Prostate gland (tissue), 2 donors: ENCODE results near the gene COLEC12. TPM values are rescaled to one million over a fixed set of nuclear protein-coding genes. Genes with fewer than 3 reads are reported as not detected.

Experiments used
- DNase-seq: peaks from one replicate; pipeline ENCODE4 v3.0.0-alpha.2; 2019; ENCODE audit warnings: low spot score
- H3K27ac ChIP-seq, 2 donors: fragments of 200-600 bp; sonication (generic); 2 replicates each; pipeline ENCODE4 v1.5.1; 2017 to 2019
- H3K27me3 ChIP-seq: fragments of 200-600 bp; sonication (generic); replicated peaks from 2 replicates; pipeline ENCODE4 v1.5.1; 2019; ENCODE audit not compliant: insufficient read depth
- H3K36me3 ChIP-seq, 2 donors: fragments of 200-600 bp; sonication (generic); 1 replicate in 1 of 2; 2 replicates in 1 of 2; pipeline versions ENCODE4 v1.5.1 to v1.8.1; 2017 to 2019
- H3K4me1 ChIP-seq: fragments of 200-600 bp; sonication (generic); replicated peaks from 2 replicates; pipeline ENCODE4 v1.5.1; 2019
- H3K4me3 ChIP-seq, 2 donors: fragments of 200-600 bp; sonication (generic); 2 replicates each; pipeline ENCODE4 v1.5.1; 2017 to 2019
- H3K9me3 ChIP-seq: fragments of 200-600 bp; sonication (generic); 2 replicates; pipeline ENCODE4 v1.5.1; 2017
- POLR2A ChIP-seq: fragments of 450-650 bp; IDR thresholded peaks from one replicate; pipeline ENCODE4 v1.6.1; 2016; ENCODE audit warnings: antibody characterized with exemption, mild to moderate bottlenecking
- POLR2AphosphoS5 ChIP-seq: sonication (generic); formaldehyde crosslinking; IDR thresholded peaks from one replicate; pipeline ENCODE4 v1.6.1; 2017; ENCODE audit warnings: antibody characterized with exemption
- WGBS: methylation state at CpG from one replicate; pipeline ENCODE4 v1.1.5; 2018; 5-methylcytosine and 5-hydroxymethylcytosine counted together
- intact Hi-C: fragments of 100-400 bp; cut with DNase I; formaldehyde crosslinking; loops from one replicate; pipeline ENCODE4 v1.14.2; 2022
- total RNA-seq, 2 donors: library from RNA; depleted of rRNA; stranded (reverse); fragments of >200 nt; gene quantifications; one replicate each; pipeline ENCODE4 v1.1.0, GENCODE V29; 2016
- TF ChIP-seq, protein P1 (sequence below), 4 experiments: fragments of 200-600 bp in 2 of 4; fragments of 450-650 bp in 2 of 4; sonication (generic) in 2 of 4; IDR thresholded peaks; 1 replicate in 3 of 4; 2 replicates in 1 of 4; pipeline ENCODE4 v1.5.1; 2016 to 2019; ENCODE audit warnings: antibody characterized with exemption in 4 of 4, mild to moderate bottlenecking in 2 of 4, moderate library complexity in 2 of 4

COLEC12 gene
- total RNA-seq, 2 donors from 2014 or later = 11.1 to 35.0 TPM

- TF ChIP-seq POLR2AphosphoS5 (no peak), POLR2A (no peak)
- TF ChIP-seq, protein P1, sequence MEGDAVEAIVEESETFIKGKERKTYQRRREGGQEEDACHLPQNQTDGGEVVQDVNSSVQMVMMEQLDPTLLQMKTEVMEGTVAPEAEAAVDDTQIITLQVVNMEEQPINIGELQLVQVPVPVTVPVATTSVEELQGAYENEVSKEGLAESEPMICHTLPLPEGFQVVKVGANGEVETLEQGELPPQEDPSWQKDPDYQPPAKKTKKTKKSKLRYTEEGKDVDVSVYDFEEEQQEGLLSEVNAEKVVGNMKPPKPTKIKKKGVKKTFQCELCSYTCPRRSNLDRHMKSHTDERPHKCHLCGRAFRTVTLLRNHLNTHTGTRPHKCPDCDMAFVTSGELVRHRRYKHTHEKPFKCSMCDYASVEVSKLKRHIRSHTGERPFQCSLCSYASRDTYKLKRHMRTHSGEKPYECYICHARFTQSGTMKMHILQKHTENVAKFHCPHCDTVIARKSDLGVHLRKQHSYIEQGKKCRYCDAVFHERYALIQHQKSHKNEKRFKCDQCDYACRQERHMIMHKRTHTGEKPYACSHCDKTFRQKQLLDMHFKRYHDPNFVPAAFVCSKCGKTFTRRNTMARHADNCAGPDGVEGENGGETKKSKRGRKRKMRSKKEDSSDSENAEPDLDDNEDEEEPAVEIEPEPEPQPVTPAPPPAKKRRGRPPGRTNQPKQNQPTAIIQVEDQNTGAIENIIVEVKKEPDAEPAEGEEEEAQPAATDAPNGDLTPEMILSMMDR (IDR thresholded peaks at IDR 0.05) = no peak
- H3K27ac ChIP-seq = no peak overlapping the region
- intact Hi-C loops = no loop called here
- WGBS = 98% methylated on average over 2 of the region's 2 CpGs
- H3K36me3 ChIP-seq = no peaks in the 10 kb centered on the region
- no peak for DNase-seq
- no peak overlapping the region for H3K4me3 ChIP-seq
- H3K4me1 ChIP-seq = no peaks in the 10 kb centered on the region
- H3K9me3 ChIP-seq = no peaks in the 10 kb centered on the region
- no peaks in the 10 kb centered on the region for H3K27me3 ChIP-seq
These were observed 66.5 kb downstream of the COLEC12 start for GRCh38 chr18:433960-434359.

DNA sequence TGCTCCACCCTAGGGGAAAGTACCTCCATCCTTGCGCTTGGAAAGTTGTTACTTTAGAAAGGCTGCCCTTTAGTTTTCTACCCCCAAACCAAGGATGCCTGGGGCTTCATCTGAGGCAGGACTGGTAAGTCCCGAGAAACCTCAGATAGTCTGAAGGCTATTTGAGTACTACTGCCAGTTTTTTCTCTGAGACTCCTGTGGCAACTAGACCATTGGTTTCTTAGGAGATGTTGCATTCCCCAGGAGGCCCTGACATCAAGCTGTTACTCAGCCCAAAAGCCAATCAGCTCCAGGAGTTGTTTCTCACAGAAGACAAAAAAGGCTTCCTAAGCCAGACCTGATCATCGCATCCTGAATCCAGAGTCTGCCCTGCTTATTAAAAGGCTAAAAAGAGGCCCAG, 67.2 kb downstream of the COLEC12 start:
- DNase-seq = no peak
- intact Hi-C loops = no loop called here
- H3K4me1 ChIP-seq = no peaks in the 10 kb centered on the region
- H3K36me3 ChIP-seq = no peaks in the 10 kb centered on the region
- H3K27me3 ChIP-seq = no peaks in the 10 kb centered on the region
- no peaks in the 10 kb centered on the region for H3K9me3 ChIP-seq
- no peak overlapping the region for H3K4me3 ChIP-seq
- WGBS = 87% methylated on average over 3 of the region's 3 CpGs
- H3K27ac ChIP-seq = no peak overlapping the region
- TF ChIP-seq POLR2AphosphoS5 (no peak), POLR2A (no peak)
- TF ChIP-seq, protein P1 (IDR thresholded peaks at IDR 0.05) = no peak

DNA sequence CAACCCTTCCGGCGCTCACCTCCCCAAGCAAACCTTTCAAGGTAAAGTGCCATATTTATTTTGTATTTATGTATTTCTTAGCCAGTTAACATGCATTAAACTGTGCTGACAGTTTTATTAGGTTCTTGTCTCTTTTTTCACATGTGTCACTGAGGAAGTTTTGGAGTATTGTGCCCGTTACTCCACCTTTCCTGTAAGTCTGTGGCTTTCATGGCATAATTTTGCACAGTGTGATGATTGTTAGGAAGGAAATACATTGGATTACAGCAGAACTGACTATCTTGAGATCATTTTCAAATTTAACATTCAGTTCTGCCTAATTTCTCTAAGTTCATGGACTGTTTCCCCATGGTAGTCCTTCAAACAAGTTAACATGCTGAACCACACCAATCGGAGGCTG, 67.7 kb downstream of the COLEC12 start:
- no peaks in the 10 kb centered on the region for H3K36me3 ChIP-seq
- no peak overlapping the region for H3K4me3 ChIP-seq
- intact Hi-C loops = no loop called here
- H3K4me1 ChIP-seq = no peaks in the 10 kb centered on the region
- WGBS = 66% methylated on average over 4 of the region's 4 CpGs
- TF ChIP-seq POLR2AphosphoS5 (no peak), POLR2A (no peak)
- TF ChIP-seq, protein P1 (IDR thresholded peaks at IDR 0.05) = no peak
- no peaks in the 10 kb centered on the region for H3K27me3 ChIP-seq
- no peaks in the 10 kb centered on the region for H3K9me3 ChIP-seq
- no peak overlapping the region for H3K27ac ChIP-seq
- DNase-seq = no peak

DNA sequence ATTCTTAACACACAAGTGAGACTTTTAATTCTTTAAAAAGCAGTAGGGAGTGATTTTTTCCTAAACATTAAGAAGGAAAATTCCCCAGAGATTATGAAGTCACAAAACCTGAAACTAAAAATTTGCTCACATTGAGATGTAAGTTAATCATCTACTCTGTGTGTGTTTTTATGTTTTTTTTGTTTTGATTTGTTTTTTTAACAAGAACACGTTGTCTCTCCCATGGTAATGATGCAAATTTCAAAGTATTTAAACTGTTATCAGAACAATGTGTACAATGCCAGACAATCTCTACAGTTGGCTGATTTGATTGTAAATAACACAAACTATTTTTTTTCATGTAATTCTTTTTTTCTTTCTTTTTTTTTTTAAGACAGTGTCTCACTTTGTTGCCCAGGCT, 71.5 kb downstream of the COLEC12 start:
- Histone ChIP-seq H3K27me3 (no peaks in the 10 kb centered on the region), H3K4me3 (no peak overlapping the region), H3K9me3 (no peaks in the 10 kb centered on the region), H3K4me1 (no peaks in the 10 kb centered on the region), H3K27ac (peak overlapping the region in 1 of 2 donors; percentile 10), H3K36me3 (no peaks in the 10 kb centered on the region)
- DNase-seq = no peak
- WGBS = 35% methylated on average over 1 of the region's 1 CpG
- TF ChIP-seq, protein P1 (IDR thresholded peaks at IDR 0.05) = no peak
- TF ChIP-seq POLR2AphosphoS5 = peak; percentile 64
- intact Hi-C loops = no loop called here

- H3K27me3 ChIP-seq = no peaks in the 10 kb centered on the region
- H3K4me1 ChIP-seq = no peaks in the 10 kb centered on the region
- intact Hi-C loops = no loop called here
- no peaks in the 10 kb centered on the region for H3K9me3 ChIP-seq
- WGBS = 73% methylated on average over 8 of the region's 8 CpGs
- H3K27ac ChIP-seq = no peak overlapping the region
- H3K4me3 ChIP-seq = no peak overlapping the region
- DNase-seq = no peak
- no peaks in the 10 kb centered on the region for H3K36me3 ChIP-seq
- TF ChIP-seq POLR2AphosphoS5 = no peak
- TF ChIP-seq, protein P1 (IDR thresholded peaks at IDR 0.05) = no peak
- TF ChIP-seq POLR2A = no peak
These were observed 73.5 kb downstream of the COLEC12 start for GRCh38 chr18:427005-427404.
